Astrocyte of the cerebellum (primary cell): ENCODE data around the gene TK1.
A peak's percentile ranks its signal among the peaks of the same experiment; 100 is the strongest.

Experiments used
- DNase-seq: peaks from one replicate; pipeline ENCODE4 v3.0.0-alpha.2; 2011; ENCODE audit warnings: low read depth
- H3K4me3 ChIP-seq: 2 replicates; pipeline ENCODE4 v1.5.1; 2011; ENCODE audit warnings: mild to moderate bottlenecking, low read depth, low read length, moderate library complexity
- in situ Hi-C: cut with HindIII; loops from 2 replicates; pipeline ENCODE4 v1.10.0; 2017; ENCODE audit warnings: low sequenced_read_pairs
- TF ChIP-seq, protein P1 (sequence below): IDR thresholded peaks from 2 replicates; pipeline ENCODE4 v1.5.1; 2012; ENCODE audit warnings: low read length, low read depth, moderate library complexity, mild to moderate bottlenecking; ENCODE audit errors: missing control alignments

TK1 gene

DNA sequence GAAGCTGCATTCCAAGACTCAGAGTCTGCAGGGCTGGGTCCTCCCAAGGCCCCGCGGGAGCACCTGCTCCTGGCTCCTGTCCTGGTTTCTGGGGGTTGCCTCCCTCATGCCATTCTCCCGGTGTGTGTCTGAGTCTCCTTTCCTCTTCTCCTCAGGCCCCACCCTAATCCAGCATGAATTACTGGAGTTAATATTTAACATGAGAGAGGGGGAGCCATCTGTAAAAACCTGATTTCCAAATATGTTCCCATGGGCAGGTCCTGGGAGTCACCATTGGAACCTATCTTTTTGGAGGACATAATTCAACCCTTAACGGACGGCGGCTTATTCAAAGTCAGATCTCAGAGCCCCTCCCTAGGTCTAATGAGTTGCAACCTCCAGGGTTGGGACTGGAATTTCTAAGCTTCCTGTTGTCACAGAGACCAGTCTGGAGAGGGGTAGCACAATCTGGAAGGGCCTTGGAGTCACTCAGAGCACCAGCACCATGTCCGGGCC, 35.3 kb downstream of the TK1 start:
- DNase-seq = peak; percentile 15
- no peak overlapping the region for H3K4me3 ChIP-seq
- TF ChIP-seq, protein P1, sequence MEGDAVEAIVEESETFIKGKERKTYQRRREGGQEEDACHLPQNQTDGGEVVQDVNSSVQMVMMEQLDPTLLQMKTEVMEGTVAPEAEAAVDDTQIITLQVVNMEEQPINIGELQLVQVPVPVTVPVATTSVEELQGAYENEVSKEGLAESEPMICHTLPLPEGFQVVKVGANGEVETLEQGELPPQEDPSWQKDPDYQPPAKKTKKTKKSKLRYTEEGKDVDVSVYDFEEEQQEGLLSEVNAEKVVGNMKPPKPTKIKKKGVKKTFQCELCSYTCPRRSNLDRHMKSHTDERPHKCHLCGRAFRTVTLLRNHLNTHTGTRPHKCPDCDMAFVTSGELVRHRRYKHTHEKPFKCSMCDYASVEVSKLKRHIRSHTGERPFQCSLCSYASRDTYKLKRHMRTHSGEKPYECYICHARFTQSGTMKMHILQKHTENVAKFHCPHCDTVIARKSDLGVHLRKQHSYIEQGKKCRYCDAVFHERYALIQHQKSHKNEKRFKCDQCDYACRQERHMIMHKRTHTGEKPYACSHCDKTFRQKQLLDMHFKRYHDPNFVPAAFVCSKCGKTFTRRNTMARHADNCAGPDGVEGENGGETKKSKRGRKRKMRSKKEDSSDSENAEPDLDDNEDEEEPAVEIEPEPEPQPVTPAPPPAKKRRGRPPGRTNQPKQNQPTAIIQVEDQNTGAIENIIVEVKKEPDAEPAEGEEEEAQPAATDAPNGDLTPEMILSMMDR = no peak
- in situ Hi-C loops = no loop called here

DNA sequence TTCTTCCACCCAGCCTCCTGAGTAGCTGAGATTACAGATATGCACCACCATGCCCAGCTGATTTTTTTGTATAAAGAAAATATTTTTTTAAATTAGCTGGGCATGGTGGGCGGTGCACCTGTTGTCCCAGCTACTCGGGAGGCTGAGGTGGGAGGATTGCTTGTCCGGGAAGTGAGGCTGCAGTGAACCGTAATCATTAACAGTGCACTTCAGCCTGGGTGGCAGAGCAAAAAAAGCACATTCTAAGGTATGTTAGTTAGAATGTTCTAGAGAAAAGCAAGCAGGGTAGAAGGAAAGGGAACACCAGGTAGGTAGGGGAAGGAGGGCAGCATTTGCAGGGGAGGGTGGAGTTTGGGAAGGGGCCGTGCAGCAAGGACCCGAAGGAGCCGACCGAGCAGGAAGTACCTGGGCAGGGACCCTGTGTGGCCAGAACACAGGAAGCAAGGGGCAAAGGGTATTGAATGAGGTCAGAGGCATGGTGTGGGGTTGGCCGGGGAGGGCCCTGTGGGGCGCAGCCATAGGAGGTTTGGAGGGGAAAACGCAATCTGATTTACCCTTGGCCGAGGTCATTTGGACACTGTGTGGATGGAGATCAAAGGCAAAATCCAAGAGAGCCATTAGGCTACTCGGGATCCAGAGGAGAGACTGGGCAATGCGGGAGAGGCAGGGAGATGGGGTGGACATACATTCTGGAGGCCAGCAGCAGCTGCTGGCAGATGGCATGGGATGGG, 38.4 kb downstream of the TK1 start:
- in situ Hi-C loops = no loop called here
- DNase-seq = no peak
- TF ChIP-seq, protein P1 = no peak
- H3K4me3 ChIP-seq = no peak overlapping the region

DNA sequence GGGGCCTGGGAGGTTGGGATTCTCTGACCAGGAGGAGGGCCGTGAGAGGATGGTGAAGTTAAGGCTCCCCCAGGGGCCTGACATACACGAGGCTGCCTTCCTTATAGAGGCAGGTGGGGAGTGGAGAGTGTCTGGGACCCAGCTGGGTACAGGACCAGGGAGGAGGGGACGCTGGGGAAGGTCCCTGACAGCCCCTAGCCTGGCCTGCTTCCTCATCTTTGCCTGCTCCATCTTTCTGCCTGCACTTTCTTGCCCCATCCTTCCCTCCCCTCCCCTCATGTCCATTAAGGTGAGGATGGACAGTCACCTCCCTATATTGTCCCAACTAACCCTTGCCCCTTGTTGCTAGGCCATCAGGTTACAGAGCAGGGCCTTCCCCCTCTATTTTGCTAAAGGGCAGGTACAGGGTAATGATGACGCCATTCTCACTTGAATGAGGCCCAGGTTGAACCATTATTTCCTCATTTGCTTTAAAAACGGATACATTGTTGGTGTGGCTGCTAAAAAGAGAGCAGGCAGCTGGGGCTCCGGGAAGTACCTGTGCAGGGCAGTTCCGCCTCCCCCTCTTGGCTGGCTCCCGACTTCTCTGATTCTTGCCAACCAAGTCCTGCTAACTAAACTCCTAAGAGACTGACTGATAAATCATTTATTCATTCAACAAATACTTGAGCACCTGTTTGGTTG, 39.4 kb downstream of the TK1 start:
- in situ Hi-C loops = no loop called here
- DNase-seq = no peak
- TF ChIP-seq, protein P1 = no peak
- H3K4me3 ChIP-seq = no peak overlapping the region

DNA sequence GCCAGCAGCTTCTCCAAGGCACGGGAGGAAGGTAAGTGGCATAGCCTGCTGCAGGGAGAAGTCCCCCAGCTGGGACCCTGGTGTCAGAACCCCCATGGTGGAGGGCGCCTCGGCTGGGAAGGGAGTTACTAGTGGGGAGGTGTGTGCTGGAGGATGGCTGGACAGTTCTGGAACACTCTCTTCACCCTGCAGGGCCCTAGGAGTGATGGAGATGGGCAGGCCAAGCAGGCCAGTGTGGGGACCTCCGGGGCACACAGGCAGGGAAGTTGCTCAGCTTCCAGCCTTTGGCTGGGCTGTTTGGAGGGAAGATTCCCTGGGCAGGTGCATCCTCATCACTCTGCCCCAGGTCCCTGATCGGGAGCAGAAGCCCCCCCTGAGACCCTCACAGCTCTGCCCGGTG, 40.0 kb downstream of the TK1 start:
- no peak for DNase-seq
- H3K4me3 ChIP-seq = no peak overlapping the region
- in situ Hi-C loops = no loop called here
- TF ChIP-seq, protein P1 = no peak

DNA sequence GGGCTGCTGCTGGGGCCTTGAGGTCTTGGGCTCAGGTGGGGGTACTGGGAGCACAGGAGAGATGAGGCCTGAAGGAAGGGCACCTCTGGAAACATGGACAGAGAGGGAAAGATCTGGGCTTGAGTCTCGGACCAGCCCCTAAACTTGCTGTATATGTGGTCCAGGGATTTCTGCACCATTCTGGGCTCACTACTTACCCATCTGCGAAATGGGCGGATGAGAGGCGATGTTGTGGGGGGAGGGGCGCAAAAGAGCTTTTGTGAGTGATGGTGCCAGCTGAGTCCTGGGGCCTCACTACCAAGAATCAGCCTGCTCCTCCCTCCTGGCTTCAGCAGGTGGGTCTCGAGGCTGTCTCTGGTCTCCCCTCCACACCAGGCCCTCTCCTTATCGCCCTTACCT, 40.4 kb downstream of the TK1 start:
- DNase-seq = no peak
- TF ChIP-seq, protein P1 = no peak
- in situ Hi-C loops = no loop called here

DNA sequence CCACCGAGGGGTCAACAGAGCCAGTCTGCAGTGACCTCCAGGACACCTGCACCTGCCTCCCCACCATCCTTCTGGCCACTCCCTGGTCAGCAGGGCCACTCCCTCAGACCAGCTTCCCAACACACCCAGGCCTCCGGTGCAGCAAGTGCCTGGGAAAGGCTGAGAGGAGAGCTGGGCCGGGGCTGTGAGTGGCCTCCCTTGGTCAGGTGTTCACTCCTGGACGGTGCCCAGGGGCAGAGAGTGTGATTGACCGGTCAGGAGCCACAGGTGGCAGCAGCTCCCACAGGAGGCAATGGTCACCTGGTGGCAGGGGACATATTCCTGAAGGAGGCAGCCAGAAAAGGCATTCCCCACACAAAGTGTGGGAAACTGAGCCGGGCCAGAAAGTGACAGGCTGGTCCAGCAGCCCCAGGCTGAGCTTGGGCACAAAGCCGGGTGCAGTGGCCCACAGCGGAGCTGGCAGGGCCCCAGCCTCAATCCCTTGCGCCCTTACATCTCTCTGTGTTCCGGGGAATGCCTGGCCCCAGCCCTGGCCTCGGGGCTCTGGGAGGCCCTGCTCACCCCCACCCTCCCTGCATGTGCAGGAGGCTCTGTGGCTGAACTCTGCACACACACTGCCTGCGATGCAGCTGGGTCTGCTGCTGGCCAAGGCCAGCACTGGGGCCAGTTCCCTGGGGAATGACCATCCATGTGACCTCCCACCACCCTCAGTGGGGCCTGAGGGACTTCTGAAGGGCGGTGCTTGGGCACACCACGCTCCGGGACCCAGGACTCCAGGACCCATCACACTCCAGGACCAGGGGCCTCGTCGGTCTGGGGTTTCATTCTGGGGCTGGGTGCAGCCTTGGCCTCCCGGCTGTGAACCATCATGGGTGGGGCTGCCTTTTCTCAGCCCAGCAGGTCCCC, 41.9 kb downstream of the TK1 start:
- in situ Hi-C loops = loop anchor here (5.0 kb wide), 1 partner anchor 108 kb away; no protein-coding TSS in a partner anchor
- TF ChIP-seq, protein P1 = no peak
- H3K4me3 ChIP-seq = no peak overlapping the region
- DNase-seq = no peak

More for the DNA sequence above, 40.4 kb downstream of the TK1 start:
- no peak overlapping the region for H3K4me3 ChIP-seq
